SK-N-SH (cell line): ENCODE data around the gene LMOD3. TPM values are rescaled to one million over a fixed set of nuclear protein-coding genes. Genes with fewer than 3 reads are reported as not detected.

Experiments
- CTCF ChIA-PET: fragments of 300-600, 350-600 bp; formaldehyde crosslinking; extraction: SDS; loops from one replicate; lab custom pipeline; 2021; lab: Yijun Ruan, JAX
- POLR2A ChIA-PET: fragments of 350-600 bp; sonication (Branson Sonifier 250); formaldehyde crosslinking; extraction: SDS; loops from one replicate; lab custom pipeline; 2020; ENCODE audit warnings: antibody characterized with exemption, inconsistent platforms; lab: Yijun Ruan, JAX
- DNase-seq: peaks from one replicate; pipeline ENCODE4 v3.0.0; 2012
- H2AFZ ChIP-seq: fragments of 200-600 bp; sonication (generic); 2 replicates; pipeline ENCODE4 v1.8.1; 2016; ENCODE audit warnings: antibody characterized with exemption, mild to moderate bottlenecking, low read depth
- H3F3A ChIP-seq: fragments of 200-600 bp; sonication (generic); replicated peaks from 2 replicates; pipeline ENCODE3; 2016; ENCODE audit warnings: antibody characterized with exemption, mild to moderate bottlenecking; ENCODE audit not compliant: insufficient read depth
- H3K27ac ChIP-seq, 2 experiments: fragments of 200-500 bp in 1 of 2; fragments of 200-600 bp in 1 of 2; sonication (Bioruptor generic) in 1 of 2; sonication (generic), shearing (Covaris generic) in 1 of 2; 2 replicates each; pipeline versions ENCODE4 v1.5.1 to v1.6.1; 2014 to 2016; ENCODE audit warnings: low read depth in 2 of 2, inconsistent platforms in 1 of 2, low read length in 1 of 2, mild to moderate bottlenecking in 1 of 2, mixed read lengths in 1 of 2
- H3K27me3 ChIP-seq: fragments of 200-600 bp; sonication (generic), shearing (Covaris generic); 2 replicates; pipeline ENCODE4 v1.6.1; 2016; ENCODE audit warnings: mixed run types; ENCODE audit not compliant: insufficient read depth
- H3K36me3 ChIP-seq, 2 experiments: fragments of 200-500 bp in 1 of 2; fragments of 200-600 bp in 1 of 2; sonication (Bioruptor generic) in 1 of 2; sonication (generic) in 1 of 2; replicated peaks in 1 of 2; 2 replicates each; pipeline versions ENCODE3 to v1.5.1; 2014 to 2016; ENCODE audit warnings: low read length in 1 of 2, mild to moderate bottlenecking in 1 of 2; ENCODE audit not compliant: insufficient read depth in 2 of 2, control insufficient read depth in 1 of 2
- H3K4me1 ChIP-seq, 2 experiments: fragments of 200-500 bp in 1 of 2; fragments of 200-600 bp in 1 of 2; sonication (Bioruptor generic) in 1 of 2; sonication (generic), shearing (Covaris generic) in 1 of 2; 2 replicates each; pipeline versions ENCODE4 v1.5.1 to v1.6.1; 2014 to 2016; ENCODE audit warnings: low read depth in 1 of 2, low read length in 1 of 2, mixed run types in 1 of 2; ENCODE audit not compliant: insufficient read depth in 2 of 2, control insufficient read depth in 1 of 2
- H3K4me2 ChIP-seq: fragments of 200-600 bp; sonication (generic), shearing (Covaris generic); 2 replicates; pipeline ENCODE4 v1.6.1; 2017; ENCODE audit warnings: mixed run types
- H3K4me3 ChIP-seq, 2 experiments: fragments of 200-500 bp in 1 of 2; fragments of 200-600 bp in 1 of 2; sonication (Bioruptor generic) in 1 of 2; sonication (generic), shearing (Covaris generic) in 1 of 2; 2 replicates each; pipeline versions ENCODE4 v1.5.1 to v1.8.1; 2014 to 2016; ENCODE audit warnings: low read depth in 2 of 2, inconsistent platforms in 1 of 2, low read length in 1 of 2, mild to moderate bottlenecking in 1 of 2, mixed read lengths in 1 of 2, moderate library complexity in 1 of 2
- H3K79me2 ChIP-seq: fragments of 200-600 bp; sonication (generic); 2 replicates; pipeline ENCODE4 v1.8.1; 2017; ENCODE audit warnings: mild to moderate bottlenecking; ENCODE audit not compliant: insufficient read depth
- H3K9ac ChIP-seq: fragments of 200-600 bp; sonication (generic); 2 replicates; pipeline ENCODE4 v1.6.1; 2017; ENCODE audit warnings: mixed run types
- H3K9me2 ChIP-seq: fragments of 200-600 bp; sonication (generic); 2 replicates; pipeline ENCODE4 v1.6.1; 2017; ENCODE audit warnings: mixed run types
- H3K9me3 ChIP-seq: fragments of 200-600 bp; sonication (generic); 2 replicates; pipeline ENCODE4 v1.6.1; 2017; ENCODE audit warnings: mixed run types, mild to moderate bottlenecking, moderate library complexity
- H4K20me1 ChIP-seq: fragments of 200-600 bp; sonication (generic); 2 replicates; pipeline ENCODE4 v1.6.1; 2017; ENCODE audit warnings: mild to moderate bottlenecking, mixed run types; ENCODE audit not compliant: insufficient read depth
- EZH2phosphoT487 ChIP-seq: fragments of 200-600 bp; sonication (generic); IDR thresholded peaks from 2 replicates; pipeline ENCODE4 v1.6.1; 2017; ENCODE audit warnings: low read depth, mixed run types, mild to moderate bottlenecking, antibody characterized with exemption, moderate library complexity, borderline replicate concordance
- FOSL2 ChIP-seq: IDR thresholded peaks from 2 replicates; pipeline ENCODE4 v1.4.0; 2012; ENCODE audit warnings: low read depth, mild to moderate bottlenecking, moderate library complexity, borderline replicate concordance
- FOXJ3 ChIP-seq: sonication (generic); formaldehyde crosslinking; IDR thresholded peaks from 2 replicates; pipeline ENCODE4 v1.5.1; 2020; ENCODE audit warnings: mild to moderate bottlenecking, missing genetic modification reagents
- FOXM1 ChIP-seq: IDR thresholded peaks from 2 replicates; pipeline ENCODE4 v1.4.0; 2012; ENCODE audit warnings: low read depth, mild to moderate bottlenecking
- GABPA ChIP-seq: IDR thresholded peaks from 2 replicates; pipeline ENCODE4 v1.4.0; 2012; ENCODE audit warnings: low read depth, mild to moderate bottlenecking
- JUND ChIP-seq: IDR thresholded peaks from 2 replicates; pipeline ENCODE4 v1.4.0; 2012
- NFIC ChIP-seq: IDR thresholded peaks from 2 replicates; pipeline ENCODE4 v1.4.0; 2012; ENCODE audit warnings: borderline replicate concordance
- RAD21 ChIP-seq: IDR thresholded peaks from 2 replicates; pipeline ENCODE4 v1.6.1; 2012; ENCODE audit warnings: mild to moderate bottlenecking, low read length
- RCOR1 ChIP-seq: fragments of 150-350 bp; IDR thresholded peaks from 2 replicates; pipeline ENCODE4 v1.6.1; 2017; ENCODE audit warnings: antibody characterized with exemption, low read length
- RFX5 ChIP-seq: IDR thresholded peaks from 2 replicates; pipeline ENCODE4 v1.6.1; 2012; ENCODE audit warnings: mild to moderate bottlenecking, improper control_type of control experiment, low read length
- SMC3 ChIP-seq: IDR thresholded peaks from 2 replicates; pipeline ENCODE4 v1.6.1; 2012; ENCODE audit warnings: low read depth, low read length, improper control_type of control experiment
- TAF1 ChIP-seq: IDR thresholded peaks from 2 replicates; pipeline ENCODE4 v1.6.1; 2012; ENCODE audit warnings: low read depth, mild to moderate bottlenecking, low read length, moderate library complexity, borderline replicate concordance
- WGBS: methylation state at CpG from one replicate; pipeline ENCODE4 v1.1.6; 2017; ENCODE audit warnings: low lambda C conversion rate; 5-methylcytosine and 5-hydroxymethylcytosine counted together
- polyA plus RNA-seq, 3 experiments: library from polyadenylated mRNA; depleted of rRNA; stranded (reverse); fragments of >200 nt; gene quantifications; 2 replicates each; pipeline ENCODE4 v1.2.3, GENCODE V29; 2012
- TF ChIP-seq, protein P1 (sequence below): IDR thresholded peaks from 2 replicates; pipeline ENCODE4 v1.4.0; 2012; ENCODE audit warnings: low read depth, borderline replicate concordance
- TF ChIP-seq, protein P2 (sequence below): IDR thresholded peaks from 2 replicates; pipeline ENCODE4 v1.6.1; 2012; ENCODE audit warnings: mild to moderate bottlenecking, low read depth, low read length, moderate library complexity
- TF ChIP-seq, protein P3 (sequence below): IDR thresholded peaks from 2 replicates; pipeline ENCODE4 v1.4.0; 2012; ENCODE audit warnings: low read depth, borderline replicate concordance

Gene LMOD3
- polyA plus RNA-seq, 1 of the 3 experiments (the other 2 are of a cell fraction), result not detected

DNA sequence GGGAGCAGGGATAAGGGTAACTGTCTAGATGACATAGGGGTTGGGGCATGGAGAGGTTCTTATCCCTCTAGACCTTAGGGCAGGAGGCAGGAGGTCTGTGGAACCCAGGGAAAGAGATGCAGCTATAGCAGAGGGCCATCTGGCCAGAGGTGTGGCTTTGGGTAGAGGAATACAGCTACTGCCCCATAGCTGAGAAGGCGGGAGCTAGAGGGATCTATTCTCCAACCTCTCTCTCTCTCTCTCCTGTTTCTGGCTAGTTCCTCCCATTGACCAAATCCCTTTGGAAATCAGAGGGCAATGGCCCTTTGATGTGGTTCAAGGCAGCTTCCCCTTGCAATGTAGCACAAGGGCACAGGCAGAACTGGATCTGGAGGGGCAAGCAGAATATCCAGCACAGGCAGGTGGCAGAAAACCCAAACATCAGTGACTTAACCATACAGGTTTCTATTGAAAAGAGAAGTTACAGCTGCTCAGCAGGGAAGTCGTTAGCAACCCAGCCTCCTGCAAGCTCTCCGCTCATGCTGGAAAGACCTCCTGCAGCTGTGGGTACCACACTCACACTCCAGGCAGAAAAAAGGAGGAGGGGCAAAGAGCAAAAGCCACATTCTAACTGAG lies 22.3 kb upstream of the LMOD3 start:
- Histone ChIP-seq H3F3A (no peaks in the 10 kb centered on the region), H3K4me1 (peaks cover 4 to 15% of the 10 kb centered on the region in 2 experiments; a peak in 3 of 4 replicates), H3K9me3 (no peaks in the 10 kb centered on the region), H4K20me1 (no peaks in the 10 kb centered on the region), H2AFZ (no peak overlapping the region), H3K9ac (no peak overlapping the region), H3K4me3 (no peak overlapping the region), H3K36me3 (no peaks in the 10 kb centered on the region), H3K79me2 (no peaks in the 10 kb centered on the region), H3K9me2 (no peaks in the 10 kb centered on the region), H3K4me2 (no peak overlapping the region), H3K27me3 (no peaks in the 10 kb centered on the region), H3K27ac (no peak overlapping the region; a peak in 1 of 4 replicates)
- 71% methylated on average over 2 of the region's 3 CpGs for WGBS
- POLR2A ChIA-PET, result no interaction called here
- TF ChIP-seq JUND (no peak), EZH2phosphoT487 (no peak), RCOR1 (no peak)
- peak; percentile 10 for DNase-seq
- CTCF ChIA-PET, result interaction anchor here (0.9 to 2.6 kb wide), 6 partner anchors 8 to 242 kb away, joined by 3 to 16 read pairs (median 6); partner anchors contain the start of gene FRMD4B

DNA sequence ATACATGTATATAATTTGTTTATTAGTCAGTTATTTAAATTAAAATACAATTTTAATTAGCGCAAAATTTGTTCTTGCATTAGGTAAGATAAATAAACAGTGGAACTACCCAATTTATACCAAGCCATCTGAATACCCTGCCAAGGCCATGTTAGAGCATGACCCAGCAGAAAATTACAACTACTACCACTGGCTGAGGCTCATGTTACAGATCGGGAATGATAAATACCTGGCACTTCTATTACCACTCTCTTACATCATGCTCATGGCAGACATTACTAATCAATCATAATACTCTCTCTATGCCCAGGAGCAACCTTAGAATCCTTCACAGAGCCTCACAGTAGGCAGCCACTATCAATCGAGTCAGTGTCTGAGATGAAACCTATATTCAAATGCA lies 21.2 kb upstream of the LMOD3 start:
- CTCF ChIA-PET, result interaction anchor here (2.6 kb wide), 1 partner anchor 23 kb away, joined by 16 read pairs; no protein-coding TSS in a partner anchor
- H3K9ac ChIP-seq, result no peak overlapping the region
- H3K79me2 ChIP-seq, result no peaks in the 10 kb centered on the region
- no peaks in the 10 kb centered on the region for H3K36me3 ChIP-seq
- no peak for DNase-seq
- H4K20me1 ChIP-seq, result no peaks in the 10 kb centered on the region
- H3K27ac ChIP-seq, result no peak overlapping the region
- H3K4me1 ChIP-seq, result peaks cover 4 to 15% of the 10 kb centered on the region in 2 experiments; a peak in 3 of 4 replicates
- no peak overlapping the region for H2AFZ ChIP-seq
- no peaks in the 10 kb centered on the region for H3K9me2 ChIP-seq
- H3K9me3 ChIP-seq, result no peaks in the 10 kb centered on the region
- POLR2A ChIA-PET, result no interaction called here
- TF ChIP-seq, protein P1, sequence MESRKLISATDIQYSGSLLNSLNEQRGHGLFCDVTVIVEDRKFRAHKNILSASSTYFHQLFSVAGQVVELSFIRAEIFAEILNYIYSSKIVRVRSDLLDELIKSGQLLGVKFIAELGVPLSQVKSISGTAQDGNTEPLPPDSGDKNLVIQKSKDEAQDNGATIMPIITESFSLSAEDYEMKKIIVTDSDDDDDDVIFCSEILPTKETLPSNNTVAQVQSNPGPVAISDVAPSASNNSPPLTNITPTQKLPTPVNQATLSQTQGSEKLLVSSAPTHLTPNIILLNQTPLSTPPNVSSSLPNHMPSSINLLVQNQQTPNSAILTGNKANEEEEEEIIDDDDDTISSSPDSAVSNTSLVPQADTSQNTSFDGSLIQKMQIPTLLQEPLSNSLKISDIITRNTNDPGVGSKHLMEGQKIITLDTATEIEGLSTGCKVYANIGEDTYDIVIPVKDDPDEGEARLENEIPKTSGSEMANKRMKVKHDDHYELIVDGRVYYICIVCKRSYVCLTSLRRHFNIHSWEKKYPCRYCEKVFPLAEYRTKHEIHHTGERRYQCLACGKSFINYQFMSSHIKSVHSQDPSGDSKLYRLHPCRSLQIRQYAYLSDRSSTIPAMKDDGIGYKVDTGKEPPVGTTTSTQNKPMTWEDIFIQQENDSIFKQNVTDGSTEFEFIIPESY, result no peak
- TF ChIP-seq FOXJ3 (CRISPR knock-in tag), result no peak
- no peak for TF ChIP-seq NFIC
- no peak for TF ChIP-seq TAF1
- TF ChIP-seq FOXM1, result no peak
- no peak for TF ChIP-seq FOSL2
- TF ChIP-seq, protein P2, sequence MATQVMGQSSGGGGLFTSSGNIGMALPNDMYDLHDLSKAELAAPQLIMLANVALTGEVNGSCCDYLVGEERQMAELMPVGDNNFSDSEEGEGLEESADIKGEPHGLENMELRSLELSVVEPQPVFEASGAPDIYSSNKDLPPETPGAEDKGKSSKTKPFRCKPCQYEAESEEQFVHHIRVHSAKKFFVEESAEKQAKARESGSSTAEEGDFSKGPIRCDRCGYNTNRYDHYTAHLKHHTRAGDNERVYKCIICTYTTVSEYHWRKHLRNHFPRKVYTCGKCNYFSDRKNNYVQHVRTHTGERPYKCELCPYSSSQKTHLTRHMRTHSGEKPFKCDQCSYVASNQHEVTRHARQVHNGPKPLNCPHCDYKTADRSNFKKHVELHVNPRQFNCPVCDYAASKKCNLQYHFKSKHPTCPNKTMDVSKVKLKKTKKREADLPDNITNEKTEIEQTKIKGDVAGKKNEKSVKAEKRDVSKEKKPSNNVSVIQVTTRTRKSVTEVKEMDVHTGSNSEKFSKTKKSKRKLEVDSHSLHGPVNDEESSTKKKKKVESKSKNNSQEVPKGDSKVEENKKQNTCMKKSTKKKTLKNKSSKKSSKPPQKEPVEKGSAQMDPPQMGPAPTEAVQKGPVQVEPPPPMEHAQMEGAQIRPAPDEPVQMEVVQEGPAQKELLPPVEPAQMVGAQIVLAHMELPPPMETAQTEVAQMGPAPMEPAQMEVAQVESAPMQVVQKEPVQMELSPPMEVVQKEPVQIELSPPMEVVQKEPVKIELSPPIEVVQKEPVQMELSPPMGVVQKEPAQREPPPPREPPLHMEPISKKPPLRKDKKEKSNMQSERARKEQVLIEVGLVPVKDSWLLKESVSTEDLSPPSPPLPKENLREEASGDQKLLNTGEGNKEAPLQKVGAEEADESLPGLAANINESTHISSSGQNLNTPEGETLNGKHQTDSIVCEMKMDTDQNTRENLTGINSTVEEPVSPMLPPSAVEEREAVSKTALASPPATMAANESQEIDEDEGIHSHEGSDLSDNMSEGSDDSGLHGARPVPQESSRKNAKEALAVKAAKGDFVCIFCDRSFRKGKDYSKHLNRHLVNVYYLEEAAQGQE, result no peak
- TF ChIP-seq, protein P3, sequence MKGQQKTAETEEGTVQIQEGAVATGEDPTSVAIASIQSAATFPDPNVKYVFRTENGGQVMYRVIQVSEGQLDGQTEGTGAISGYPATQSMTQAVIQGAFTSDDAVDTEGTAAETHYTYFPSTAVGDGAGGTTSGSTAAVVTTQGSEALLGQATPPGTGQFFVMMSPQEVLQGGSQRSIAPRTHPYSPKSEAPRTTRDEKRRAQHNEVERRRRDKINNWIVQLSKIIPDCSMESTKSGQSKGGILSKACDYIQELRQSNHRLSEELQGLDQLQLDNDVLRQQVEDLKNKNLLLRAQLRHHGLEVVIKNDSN, result no peak
- no peak for TF ChIP-seq RAD21
- no peak for TF ChIP-seq SMC3
- no peak for TF ChIP-seq GABPA
- no peak for TF ChIP-seq RFX5
- TF ChIP-seq, all 33 proteins: peak for 0
- whole genome bisulfite sequencing, result 84% methylated on average over 3 of the region's 3 CpGs
- H3K4me2 ChIP-seq, result no peak overlapping the region
- no peaks in the 10 kb centered on the region for H3F3A ChIP-seq
- H3K4me3 ChIP-seq, result no peak overlapping the region
- no peaks in the 10 kb centered on the region for H3K27me3 ChIP-seq
